Spleen (tissue), 11 donors: ENCODE measurements around the gene R3HCC1L. TPM values are rescaled to one million over a fixed set of nuclear protein-coding genes. Genes with fewer than 3 reads are reported as not detected.

Source experiments
- DNase-seq: peaks from one replicate; pipeline ENCODE4 v3.0.0-alpha.2; 2020
- H3K27ac ChIP-seq, 8 donors: fragments of 200-600 bp; sonication (generic) in 7 of 8; 1 replicate in 4 of 8; 2 replicates in 4 of 8; pipeline versions ENCODE4 v1.5.0 to v1.8.0; 2016 to 2021; ENCODE audit warnings: inconsistent platforms in 4 of 8, mild to moderate bottlenecking in 4 of 8, moderate library complexity in 1 of 8
- H3K27me3 ChIP-seq, 7 donors: fragments of 200-600 bp; sonication (generic) in 6 of 7; replicated peaks in 1 of 7; 1 replicate in 4 of 7; 2 replicates in 3 of 7; pipeline versions ENCODE4 v1.5.0 to v1.8.0; 2016 to 2021; ENCODE audit warnings: inconsistent platforms in 3 of 7, mild to moderate bottlenecking in 1 of 7
- H3K36me3 ChIP-seq, 6 donors: fragments of 200-600 bp; sonication (generic) in 5 of 6; 1 replicate in 4 of 6; 2 replicates in 2 of 6; pipeline versions ENCODE4 v1.5.0 to v1.8.0; 2016 to 2021; ENCODE audit warnings: inconsistent platforms in 2 of 6
- H3K4me1 ChIP-seq, 6 donors: fragments of 200-600 bp; sonication (generic) in 5 of 6; 1 replicate in 3 of 6; 2 replicates in 3 of 6; pipeline versions ENCODE4 v1.5.0 to v1.8.0; 2016 to 2021; ENCODE audit warnings: inconsistent platforms in 3 of 6
- H3K4me3 ChIP-seq, 8 donors: fragments of 200-600 bp; sonication (generic) in 7 of 8; 1 replicate in 4 of 8; 2 replicates in 4 of 8; pipeline versions ENCODE4 v1.5.0 to v1.8.0; 2016 to 2021; ENCODE audit warnings: inconsistent platforms in 4 of 8, mild to moderate bottlenecking in 4 of 8, moderate library complexity in 2 of 8
- H3K9me3 ChIP-seq, 8 donors: fragments of 200-600 bp; sonication (generic) in 7 of 8; 1 replicate in 4 of 8; 2 replicates in 4 of 8; pipeline versions ENCODE4 v1.5.0 to v1.8.0; 2016 to 2021; ENCODE audit warnings: inconsistent platforms in 4 of 8
- CTCF ChIP-seq, 11 experiments: fragments of 200-600 bp in 7 of 11; fragments of 450-650 bp in 4 of 11; sonication (generic) in 4 of 11; IDR thresholded peaks in 8 of 11; conservative IDR thresholded peaks in 3 of 11; 1 replicate in 7 of 11; 2 replicates in 4 of 11; pipeline versions ENCODE4 v1.4.0 to v1.8.0; 2016 to 2021; ENCODE audit warnings: antibody characterized with exemption in 11 of 11, inconsistent platforms in 4 of 11, mild to moderate bottlenecking in 1 of 11
- POLR2A ChIP-seq, 3 donors: fragments of 450-650 bp; IDR thresholded peaks; one replicate each; pipeline ENCODE4 v1.5.1; 2017; ENCODE audit warnings: antibody characterized with exemption in 3 of 3, mild to moderate bottlenecking in 1 of 3
- POLR2AphosphoS5 ChIP-seq, 3 donors: sonication (generic); formaldehyde crosslinking; IDR thresholded peaks; one replicate each; pipeline ENCODE4 v1.5.1; 2017; ENCODE audit warnings: antibody characterized with exemption in 3 of 3
- whole genome bisulfite sequencing, 5 donors: extraction: QIAGEN DNeasy Blood & Tissue Kit in 3 of 5; methylation state at CpG; one replicate each; pipeline versions ENCODE4 v1.1.5 to v1.1.7; 2013 to 2018; 5-methylcytosine and 5-hydroxymethylcytosine counted together
- intact Hi-C: fragments of 100-400 bp; cut with DNase I; formaldehyde crosslinking; loops from one replicate; pipeline ENCODE4 v1.15.0; 2023; ENCODE audit warnings: low total_unique reads
- polyA plus RNA-seq, 3 donors: library from polyadenylated mRNA; stranded (reverse); fragments of 200-250 nt; gene quantifications; one replicate each; pipeline ENCODE4 v1.2.1, GENCODE V29; 2013
- total RNA-seq, 7 donors: library from RNA; depleted of rRNA in 3 of 7; stranded (reverse); fragments of >200 nt in 3 of 7; fragmentation: NEBNext Ultra II Directional in 4 of 7; extraction: Animal tissue kit (Norgen Biotek cat#: 25700) in 4 of 7; gene quantifications; one replicate each; pipeline versions ENCODE4 v1.1.0 to v1.2.1, GENCODE V29; 2016 to 2021
- donor health status: healthy with polysubstance abuse.
- donor health status: DM: no; HTN: no; CAD: no; lungs with moderate emphysema.
- donor health status: DM: no; HTN: no; CAD: no.
- donor health status: Bipolar disorder and iron deficiency.
- donor health status: healthy.
- donor health status: DM: no; HTN: no; CAD: no.
- donor health status: DM: yes; HTN: yes; CAD: no.

Gene R3HCC1L
- total and polyA plus RNA-seq, 10 donors: 9.0 to 21.2 (median 18.5) TPM

GRCh38 chr10:98261436-98262277, 127.2 kb downstream of the R3HCC1L start:
- intact Hi-C loops: no loop called here
- 84 to 91% (median 86%) methylated on average over 14 to 15 of the region's 15 CpGs for WGBS, 5 donors
- peak; percentile 62 for DNase-seq

GRCh38 chr10:98262571-98262970, 128.1 kb downstream of the R3HCC1L start:
- intact Hi-C loops: no loop called here
- Histone ChIP-seq H3K27ac (no peak overlapping the region), H3K36me3 (peaks cover 0 to 17% (median 0%) of the 10 kb centered on the region in 6 donors), H3K4me3 (no peak overlapping the region), H3K4me1 (peaks cover 0 to 20% (median 4%) of the 10 kb centered on the region in 6 donors), H3K9me3 (no peaks in the 10 kb centered on the region), H3K27me3 (peaks cover 0 to 19% (median under 1%) of the 10 kb centered on the region in 7 donors)
- WGBS, 5 donors: 56 to 79% (median 59%) methylated on average over 4 to 7 of the region's 7 CpGs
- DNase-seq: no peak
- no peak for TF ChIP-seq POLR2A (IDR thresholded peaks at IDR 0.05)
- peak in 2 of 3 donors; percentile 24 to 53 for TF ChIP-seq POLR2AphosphoS5 (IDR thresholded peaks at IDR 0.05)
- peak in 6 of 11 experiments; percentile 23 to 56 (median 41) for TF ChIP-seq CTCF (IDR thresholded peaks at IDR 0.05 in 8 of 11, conservative IDR thresholded peaks at IDR 0.05 in 3 of 11)

More at GRCh38 chr10:98261436-98262277, 127.2 kb downstream of the R3HCC1L start:
- Histone ChIP-seq H3K4me1 (peaks cover 0 to 11% (median 3%) of the 10 kb centered on the region in 6 donors), H3K36me3 (peaks cover 0 to 23% (median 0%) of the 10 kb centered on the region in 6 donors), H3K27me3 (peaks cover 0 to 10% (median 0%) of the 10 kb centered on the region in 7 donors), H3K27ac (no peak overlapping the region), H3K9me3 (no peaks in the 10 kb centered on the region), H3K4me3 (no peak overlapping the region)
- TF ChIP-seq CTCF (IDR thresholded peaks at IDR 0.05 in 8 of 11, conservative IDR thresholded peaks at IDR 0.05 in 3 of 11): no peak

- DNase-seq: no peak
- intact Hi-C loops: no loop called here
- Histone ChIP-seq H3K4me1 (peaks cover 0 to 25% (median 6%) of the 10 kb centered on the region in 6 donors), H3K27ac (no peak overlapping the region), H3K9me3 (no peaks in the 10 kb centered on the region), H3K36me3 (peaks cover 0 to 12% (median 0%) of the 10 kb centered on the region in 6 donors), H3K27me3 (peaks cover 0 to 24% (median 5%) of the 10 kb centered on the region in 7 donors), H3K4me3 (no peak overlapping the region)
- no peak for TF ChIP-seq POLR2A (IDR thresholded peaks at IDR 0.05)
- no peak for TF ChIP-seq POLR2AphosphoS5 (IDR thresholded peaks at IDR 0.05)
- no peak for TF ChIP-seq CTCF (IDR thresholded peaks at IDR 0.05 in 8 of 11, conservative IDR thresholded peaks at IDR 0.05 in 3 of 11)
- 87 to 93% (median 91%) methylated on average over 7 of the region's 7 CpGs for WGBS, 5 donors
Observed at GRCh38 chr10:98263088-98263487, 128.6 kb downstream of the R3HCC1L start.

- Histone ChIP-seq H3K36me3 (peaks cover 0 to 8% (median 0%) of the 10 kb centered on the region in 6 donors), H3K9me3 (no peaks in the 10 kb centered on the region), H3K27ac (no peak overlapping the region), H3K4me3 (no peak overlapping the region), H3K27me3 (peaks cover 0 to 38% (median 7%) of the 10 kb centered on the region in 7 donors), H3K4me1 (peaks cover 0 to 33% (median 12%) of the 10 kb centered on the region in 6 donors)
- TF ChIP-seq POLR2A (IDR thresholded peaks at IDR 0.05) (no peak), CTCF (IDR thresholded peaks at IDR 0.05 in 8 of 11, conservative IDR thresholded peaks at IDR 0.05 in 3 of 11) (no peak), POLR2AphosphoS5 (IDR thresholded peaks at IDR 0.05) (no peak)
- WGBS, 5 donors: 62 to 72% (median 70%) methylated on average over 10 to 12 of the region's 12 CpGs
- intact Hi-C loops: no loop called here
- DNase-seq: no peak
Observed at GRCh38 chr10:98264378-98265065, 130.1 kb downstream of the R3HCC1L start.
